Tibial nerve (tissue), 4 donors: ENCODE results near the gene GSTO1. TPM values are rescaled to one million over a fixed set of nuclear protein-coding genes. Genes with fewer than 3 reads are reported as not detected.

Experiments
- DNase-seq, 2 donors: peaks; one replicate each; pipeline ENCODE4 v3.0.0-alpha.2; 2019; ENCODE audit warnings: low spot score in 2 of 2
- H3K27ac ChIP-seq, 4 donors: fragments of 200-600 bp; sonication (generic) in 3 of 4; one replicate each; pipeline ENCODE4 v1.5.1; 2017 to 2019; ENCODE audit warnings: mild to moderate bottlenecking in 1 of 4
- H3K27me3 ChIP-seq, 2 donors: fragments of 200-600 bp; sonication (generic) in 1 of 2; one replicate each; pipeline versions ENCODE4 v1.5.1 to v1.6.0; 2017 to 2019
- H3K36me3 ChIP-seq, 3 donors: fragments of 200-600 bp; sonication (generic); one replicate each; pipeline ENCODE4 v1.5.1; 2018 to 2019
- H3K4me1 ChIP-seq, 4 donors: fragments of 200-600 bp; sonication (generic) in 3 of 4; one replicate each; pipeline ENCODE4 v1.5.1; 2017 to 2019
- H3K4me3 ChIP-seq, 4 donors: fragments of 200-600 bp; sonication (generic) in 3 of 4; one replicate each; pipeline ENCODE4 v1.5.1; 2017 to 2019; ENCODE audit warnings: mild to moderate bottlenecking in 1 of 4, moderate library complexity in 1 of 4
- H3K9me3 ChIP-seq, 4 donors: fragments of 200-600 bp; sonication (generic) in 3 of 4; one replicate each; pipeline ENCODE4 v1.5.1; 2017 to 2019
- CTCF ChIP-seq, 5 experiments: fragments of 200-600 bp in 3 of 5; fragments of 450-650 bp in 2 of 5; sonication (generic) in 3 of 5; IDR thresholded peaks; one replicate each; pipeline ENCODE4 v1.5.1; 2016 to 2019; ENCODE audit warnings: antibody characterized with exemption in 5 of 5, mild to moderate bottlenecking in 3 of 5, moderate library complexity in 2 of 5
- EP300 ChIP-seq, 2 donors: sonication (generic); formaldehyde crosslinking; IDR thresholded peaks; one replicate each; pipeline ENCODE4 v1.6.1; 2017; ENCODE audit warnings: antibody characterized with exemption in 2 of 2, mild to moderate bottlenecking in 1 of 2
- POLR2A ChIP-seq, 2 donors: fragments of 450-650 bp; IDR thresholded peaks; one replicate each; pipeline ENCODE4 v1.6.1; 2017; ENCODE audit warnings: antibody characterized with exemption in 2 of 2, mild to moderate bottlenecking in 2 of 2, moderate library complexity in 2 of 2
- WGBS, 2 donors: methylation state at CpG; one replicate each; pipeline ENCODE4 v1.1.5; 2018; 5-methylcytosine and 5-hydroxymethylcytosine counted together
- total RNA-seq, 4 donors: library from RNA; depleted of rRNA; stranded (reverse); fragments of >200 nt; gene quantifications; one replicate each; pipeline ENCODE4 v1.1.0, GENCODE V29; 2016

GSTO1 gene
- total RNA-seq, 4 donors from 2014 or later, result 51.6 to 84.6 (median 68.1) TPM

DNA sequence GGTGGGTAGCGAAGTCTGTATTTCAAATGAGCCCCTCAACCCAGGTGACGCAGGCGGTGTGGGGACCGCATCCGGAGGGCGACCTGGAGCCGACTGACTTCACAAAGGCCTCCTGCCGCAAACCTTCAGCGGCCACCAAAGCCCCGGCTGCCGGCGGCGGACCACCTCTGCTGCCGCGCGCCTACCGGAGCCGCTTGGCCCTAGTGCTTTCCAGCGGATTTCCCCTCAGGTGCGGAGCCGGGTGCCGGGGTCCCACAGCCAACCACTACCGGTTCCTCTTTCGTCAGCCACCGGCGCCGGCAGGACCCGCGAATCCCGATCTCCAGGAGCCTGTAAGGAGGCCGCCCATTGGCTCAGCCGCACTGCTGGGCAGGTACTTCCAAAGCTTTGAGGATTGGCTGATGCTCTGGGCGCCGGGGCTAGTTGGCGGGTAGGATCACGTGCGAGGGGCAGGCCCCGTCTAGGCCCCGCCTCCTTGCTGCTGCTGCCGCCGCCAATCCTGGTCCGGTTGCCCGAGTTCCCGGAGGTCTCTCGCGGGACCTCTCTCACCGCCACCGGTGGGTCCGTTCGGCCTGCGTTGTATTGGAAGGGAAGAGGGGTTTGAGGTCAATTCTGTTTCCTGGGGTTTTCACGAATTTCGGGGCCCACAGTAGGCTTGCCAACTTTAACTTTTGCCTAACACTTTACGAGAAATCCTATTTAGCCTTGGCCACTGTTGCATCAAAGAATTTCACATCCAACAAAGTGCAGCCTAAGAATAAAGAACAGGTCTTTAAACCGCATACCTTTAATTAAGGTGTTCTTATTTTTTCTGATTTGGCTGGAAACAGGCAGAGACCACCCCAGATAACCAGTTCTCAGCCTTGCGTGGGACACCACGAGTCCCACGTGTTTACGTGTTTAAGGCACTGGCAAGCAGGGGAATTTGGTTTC lies 14.3 kb downstream of the GSTO1 start, which contains the start of gene GSTO2:
TSS of gene GSTO2 (plus strand) at position 472 of the 933 bp plus-strand sequence. CDS start 5,732 bp downstream, outside the sequence.
- TF ChIP-seq CTCF (IDR thresholded peaks at IDR 0.05) (peak in 2 of 5 experiments; percentile 16 to 43), EP300 (IDR thresholded peaks at IDR 0.05) (peak; percentile 67 to 84), POLR2A (IDR thresholded peaks at IDR 0.05) (peak in 1 of 2 donors; percentile 83)
- H3K4me1 ChIP-seq, result peaks cover 0 to 23% (median 6%) of the 10 kb centered on the region in 4 donors
- H3K27me3 ChIP-seq, result no peaks in the 10 kb centered on the region
- peaks cover 0 to 40% (median 5%) of the 10 kb centered on the region in 3 donors for H3K36me3 ChIP-seq
- no peaks in the 10 kb centered on the region for H3K9me3 ChIP-seq
- H3K27ac ChIP-seq, result peak within 1 kb of the TSS in 3 of 4 donors; percentile 79 to 88 (median 86)
- H3K4me3 ChIP-seq, result peak within 1 kb of the TSS; percentile 48 to 92 (median 70)
- 2% methylated on average over 37 to 59 of the region's 59 CpGs for WGBS, 2 donors
- DNase-seq, result peak; percentile 96

- H3K9me3 ChIP-seq, result no peaks in the 10 kb centered on the region
- no peak overlapping the region for H3K4me3 ChIP-seq
- peaks cover 0 to 15% of the 10 kb centered on the region in 2 donors for H3K27me3 ChIP-seq
- 54 to 64% methylated on average over 1 of the region's 1 CpG for WGBS, 2 donors
- peaks cover 0 to 16% (median 3%) of the 10 kb centered on the region in 4 donors for H3K4me1 ChIP-seq
- H3K36me3 ChIP-seq, result no peaks in the 10 kb centered on the region
- no peak overlapping the region for H3K27ac ChIP-seq
- TF ChIP-seq EP300 (IDR thresholded peaks at IDR 0.05) (no peak), CTCF (IDR thresholded peaks at IDR 0.05) (no peak), POLR2A (IDR thresholded peaks at IDR 0.05) (no peak)
- DNase-seq, result no peak
These were observed 18.6 kb downstream of the GSTO1 start for GRCh38 chr10:104273286-104273685.

GRCh38 chr10:104273899-104274575 lies 19.3 kb downstream of the GSTO1 start:
- Histone ChIP-seq H3K27ac (no peak overlapping the region), H3K27me3 (peaks cover 0 to 15% of the 10 kb centered on the region in 2 donors), H3K9me3 (no peaks in the 10 kb centered on the region), H3K4me1 (peaks cover 0 to 13% (median 2%) of the 10 kb centered on the region in 4 donors), H3K4me3 (no peak overlapping the region), H3K36me3 (no peaks in the 10 kb centered on the region)
- no peak for TF ChIP-seq EP300 (IDR thresholded peaks at IDR 0.05)
- no peak for TF ChIP-seq POLR2A (IDR thresholded peaks at IDR 0.05)
- no peak for TF ChIP-seq CTCF (IDR thresholded peaks at IDR 0.05)
- 87 to 95% methylated on average over 4 of the region's 4 CpGs for WGBS, 2 donors
- no peak for DNase-seq

GRCh38 chr10:104274762-104275721 lies 20.4 kb downstream of the GSTO1 start:
- H3K4me1 ChIP-seq, result peaks cover 0 to 9% (median 0%) of the 10 kb centered on the region in 4 donors
- DNase-seq, result no peak
- H3K27me3 ChIP-seq, result peaks cover 0 to 15% of the 10 kb centered on the region in 2 donors
- no peaks in the 10 kb centered on the region for H3K9me3 ChIP-seq
- TF ChIP-seq EP300 (IDR thresholded peaks at IDR 0.05) (no peak), CTCF (IDR thresholded peaks at IDR 0.05) (peak; percentile 59 to 85 (median 77))
- 27 to 31% methylated on average over 29 to 39 of the region's 42 CpGs for WGBS, 2 donors
- peak overlapping the region; percentile 9 to 37 (median 20) for H3K4me3 ChIP-seq
- H3K27ac ChIP-seq, result no peak overlapping the region
- H3K36me3 ChIP-seq, result no peaks in the 10 kb centered on the region
